Measurements from ENCODE around the gene MEGF8.

GRCh38 chr19:42292042-42292960 lies 33.1 kb upstream of the MEGF8 start:
- TF ChIP-seq CTCF (IDR thresholded peaks at IDR 0.05; ENCODE audit: insufficient read depth, low read length) = no peak
- no peak for TF ChIP-seq REST (IDR thresholded peaks at IDR 0.05; ENCODE audit: insufficient replicate concordance, low read depth)

Data from HL-60 (cell line).